Neural cell (in vitro differentiated cells): ENCODE data around the gene PSMB11.

ENCODE experiments used
- CTCF ChIP-seq: fragments of 450-650 bp; IDR thresholded peaks from 2 replicates; pipeline ENCODE4 v1.5.1; 2014; ENCODE audit warnings: antibody characterized with exemption, mild to moderate bottlenecking, moderate library complexity; ENCODE audit not compliant: poor library complexity, severe bottlenecking
- EP300 ChIP-seq: fragments of 450-650 bp; conservative IDR thresholded peaks from 2 replicates; pipeline ENCODE4 v1.6.1; 2014; ENCODE audit warnings: antibody characterized with exemption, mild to moderate bottlenecking, moderate library complexity; ENCODE audit not compliant: poor library complexity, severe bottlenecking
- POLR2AphosphoS5 ChIP-seq: IDR thresholded peaks from 2 replicates; pipeline ENCODE4 v1.6.1; 2012
- REST ChIP-seq: IDR thresholded peaks from 2 replicates; pipeline ENCODE4 v1.6.1; 2012; ENCODE audit warnings: borderline replicate concordance
- SMC3 ChIP-seq: fragments of 450-650 bp; conservative IDR thresholded peaks from 2 replicates; pipeline ENCODE4 v1.6.1; 2014; ENCODE audit warnings: antibody characterized with exemption, mild to moderate bottlenecking, moderate library complexity; ENCODE audit not compliant: poor library complexity
- TAF1 ChIP-seq: IDR thresholded peaks from 2 replicates; pipeline ENCODE4 v1.6.1; 2012; ENCODE audit warnings: low read depth

- no peak for TF ChIP-seq CTCF
- TF ChIP-seq REST: no peak
- TF ChIP-seq POLR2AphosphoS5: no peak
- no peak for TF ChIP-seq EP300
- no peak for TF ChIP-seq SMC3
- no peak for TF ChIP-seq TAF1
These were observed 8.1 kb upstream of the PSMB11 start for GRCh38 chr14:23033801-23034497.
